KMS-11 (cell line): ENCODE data around the gene KCNG3.

Source experiments
- H2AFZ ChIP-seq: fragments of 200-600 bp; sonication (generic); 2 replicates; pipeline ENCODE4 v1.6.1; 2016; ENCODE audit warnings: antibody characterized with exemption, mixed run types, low read depth
- H3K27ac ChIP-seq: fragments of 200-600 bp; sonication (generic); 2 replicates; pipeline ENCODE4 v1.6.1; 2016; ENCODE audit warnings: mild to moderate bottlenecking, mixed run types
- H3K27me3 ChIP-seq: fragments of 200-600 bp; sonication (generic); 2 replicates; pipeline ENCODE4 v1.6.1; 2017; ENCODE audit warnings: mild to moderate bottlenecking, low read depth, mixed run types, moderate library complexity; ENCODE audit not compliant: insufficient read depth
- H3K36me3 ChIP-seq: fragments of 200-600 bp; sonication (generic); 2 replicates; pipeline ENCODE4 v1.6.1; 2017; ENCODE audit warnings: mild to moderate bottlenecking, mixed run types; ENCODE audit not compliant: insufficient read depth
- H3K4me1 ChIP-seq: fragments of 200-600 bp; sonication (generic); 2 replicates; pipeline ENCODE4 v1.6.1; 2016; ENCODE audit warnings: mild to moderate bottlenecking, low read depth, mixed run types; ENCODE audit not compliant: poor library complexity, severe bottlenecking
- H3K4me2 ChIP-seq: fragments of 200-600 bp; sonication (generic); 2 replicates; pipeline ENCODE4 v1.7.0; 2016; ENCODE audit warnings: mild to moderate bottlenecking, mixed run types
- H3K4me3 ChIP-seq: fragments of 200-600 bp; sonication (generic); IDR thresholded peaks from 2 replicates; pipeline ENCODE4 v1.6.1; 2017; ENCODE audit warnings: low read depth, low read length, mixed read lengths; ENCODE audit not compliant: insufficient read depth
- H3K79me2 ChIP-seq: fragments of 200-600 bp; sonication (generic); 2 replicates; pipeline ENCODE4 v1.6.1; 2016; ENCODE audit warnings: low read depth, mixed run types; ENCODE audit not compliant: insufficient read depth
- H3K9ac ChIP-seq: fragments of 200-600 bp; sonication (generic); 2 replicates; pipeline ENCODE4 v1.6.1; 2016; ENCODE audit warnings: mild to moderate bottlenecking, mixed run types
- H4K20me1 ChIP-seq: fragments of 200-600 bp; sonication (generic); 2 replicates; pipeline ENCODE4 v1.6.1; 2016; ENCODE audit warnings: mild to moderate bottlenecking, mixed run types; ENCODE audit not compliant: insufficient read depth
- TF ChIP-seq, protein P1 (sequence below): fragments of 200-600 bp; sonication (generic); conservative IDR thresholded peaks from 2 replicates; pipeline ENCODE4 v1.6.1; 2017; ENCODE audit warnings: low read depth, mild to moderate bottlenecking, antibody characterized with exemption, low read length, moderate library complexity, mixed read lengths

Gene KCNG3

GRCh38 chr2:42493468-42494354 lies at the start of gene KCNG3:
TSS of gene KCNG3 (minus strand) at chr2:42493982. CDS start at chr2:42493501, 481 bp downstream.
- Histone ChIP-seq H3K4me2 (peak within 1 kb of the TSS; percentile 67), H3K27me3 (no peaks in the 10 kb centered on the region), H3K9ac (peak within 1 kb of the TSS; percentile 75), H4K20me1 (no peaks in the 10 kb centered on the region), H3K27ac (peak within 1 kb of the TSS; percentile 57), H2AFZ (peak within 1 kb of the TSS; percentile 96), H3K36me3 (no peaks in the 10 kb centered on the region), H3K79me2 (no peaks in the 10 kb centered on the region), H3K4me3 (peak within 1 kb of the TSS; percentile 93), H3K4me1 (peaks cover 7% of the 10 kb centered on the region)
- TF ChIP-seq, protein P1, sequence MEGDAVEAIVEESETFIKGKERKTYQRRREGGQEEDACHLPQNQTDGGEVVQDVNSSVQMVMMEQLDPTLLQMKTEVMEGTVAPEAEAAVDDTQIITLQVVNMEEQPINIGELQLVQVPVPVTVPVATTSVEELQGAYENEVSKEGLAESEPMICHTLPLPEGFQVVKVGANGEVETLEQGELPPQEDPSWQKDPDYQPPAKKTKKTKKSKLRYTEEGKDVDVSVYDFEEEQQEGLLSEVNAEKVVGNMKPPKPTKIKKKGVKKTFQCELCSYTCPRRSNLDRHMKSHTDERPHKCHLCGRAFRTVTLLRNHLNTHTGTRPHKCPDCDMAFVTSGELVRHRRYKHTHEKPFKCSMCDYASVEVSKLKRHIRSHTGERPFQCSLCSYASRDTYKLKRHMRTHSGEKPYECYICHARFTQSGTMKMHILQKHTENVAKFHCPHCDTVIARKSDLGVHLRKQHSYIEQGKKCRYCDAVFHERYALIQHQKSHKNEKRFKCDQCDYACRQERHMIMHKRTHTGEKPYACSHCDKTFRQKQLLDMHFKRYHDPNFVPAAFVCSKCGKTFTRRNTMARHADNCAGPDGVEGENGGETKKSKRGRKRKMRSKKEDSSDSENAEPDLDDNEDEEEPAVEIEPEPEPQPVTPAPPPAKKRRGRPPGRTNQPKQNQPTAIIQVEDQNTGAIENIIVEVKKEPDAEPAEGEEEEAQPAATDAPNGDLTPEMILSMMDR, result no peak

- no peak overlapping the region for H3K27ac ChIP-seq
- no peaks in the 10 kb centered on the region for H3K79me2 ChIP-seq
- no peak overlapping the region for H2AFZ ChIP-seq
- no peak overlapping the region for H3K4me2 ChIP-seq
- no peak overlapping the region for H3K4me3 ChIP-seq
- no peaks in the 10 kb centered on the region for H3K36me3 ChIP-seq
- no peaks in the 10 kb centered on the region for H3K27me3 ChIP-seq
- no peak overlapping the region for H3K9ac ChIP-seq
- TF ChIP-seq, protein P1, result no peak
- H3K4me1 ChIP-seq, result no peaks in the 10 kb centered on the region
- no peaks in the 10 kb centered on the region for H4K20me1 ChIP-seq
These were observed 49.1 kb upstream of the KCNG3 start for GRCh38 chr2:42542871-42543270.

- no peak overlapping the region for H3K4me3 ChIP-seq
- H3K27ac ChIP-seq, result no peak overlapping the region
- TF ChIP-seq, protein P1, result no peak
- H3K4me1 ChIP-seq, result no peaks in the 10 kb centered on the region
- H2AFZ ChIP-seq, result no peak overlapping the region
- no peaks in the 10 kb centered on the region for H3K27me3 ChIP-seq
- no peaks in the 10 kb centered on the region for H3K79me2 ChIP-seq
- no peak overlapping the region for H3K4me2 ChIP-seq
- no peak overlapping the region for H3K9ac ChIP-seq
- H3K36me3 ChIP-seq, result no peaks in the 10 kb centered on the region
- no peaks in the 10 kb centered on the region for H4K20me1 ChIP-seq
These were observed 43.7 kb upstream of the KCNG3 start for GRCh38 chr2:42537493-42537892.

- Histone ChIP-seq H3K27me3 (no peaks in the 10 kb centered on the region), H3K4me2 (no peak overlapping the region), H2AFZ (no peak overlapping the region), H3K27ac (no peak overlapping the region), H3K4me3 (no peak overlapping the region), H3K4me1 (no peaks in the 10 kb centered on the region), H3K9ac (no peak overlapping the region), H3K79me2 (no peaks in the 10 kb centered on the region), H4K20me1 (no peaks in the 10 kb centered on the region), H3K36me3 (no peaks in the 10 kb centered on the region)
- TF ChIP-seq, protein P1, result no peak
These were observed 38.6 kb upstream of the KCNG3 start for GRCh38 chr2:42532397-42532796.
